ENCODE results near the gene ST3GAL3.

DNA sequence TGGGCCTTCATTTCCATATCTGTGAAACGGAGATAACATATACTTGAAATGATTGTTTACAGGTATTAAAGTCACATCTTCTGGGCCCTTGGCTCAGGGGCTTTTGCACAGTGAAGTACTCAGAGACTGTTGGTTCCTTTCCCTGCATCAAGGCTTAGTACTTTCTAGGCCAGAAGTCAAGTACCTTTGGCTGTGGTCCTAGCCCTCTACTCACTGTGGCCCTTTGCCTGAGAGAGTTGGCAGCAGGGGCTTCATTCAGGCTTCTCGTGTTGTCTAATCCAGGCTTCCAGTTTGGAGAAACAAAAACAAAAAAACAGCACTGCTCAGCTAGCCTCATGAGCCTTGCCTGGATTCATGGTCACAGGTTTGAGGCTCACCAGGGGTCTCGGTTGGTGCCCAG is 254.4 kb downstream of the ST3GAL3 start:
- TF ChIP-seq, protein P1, sequence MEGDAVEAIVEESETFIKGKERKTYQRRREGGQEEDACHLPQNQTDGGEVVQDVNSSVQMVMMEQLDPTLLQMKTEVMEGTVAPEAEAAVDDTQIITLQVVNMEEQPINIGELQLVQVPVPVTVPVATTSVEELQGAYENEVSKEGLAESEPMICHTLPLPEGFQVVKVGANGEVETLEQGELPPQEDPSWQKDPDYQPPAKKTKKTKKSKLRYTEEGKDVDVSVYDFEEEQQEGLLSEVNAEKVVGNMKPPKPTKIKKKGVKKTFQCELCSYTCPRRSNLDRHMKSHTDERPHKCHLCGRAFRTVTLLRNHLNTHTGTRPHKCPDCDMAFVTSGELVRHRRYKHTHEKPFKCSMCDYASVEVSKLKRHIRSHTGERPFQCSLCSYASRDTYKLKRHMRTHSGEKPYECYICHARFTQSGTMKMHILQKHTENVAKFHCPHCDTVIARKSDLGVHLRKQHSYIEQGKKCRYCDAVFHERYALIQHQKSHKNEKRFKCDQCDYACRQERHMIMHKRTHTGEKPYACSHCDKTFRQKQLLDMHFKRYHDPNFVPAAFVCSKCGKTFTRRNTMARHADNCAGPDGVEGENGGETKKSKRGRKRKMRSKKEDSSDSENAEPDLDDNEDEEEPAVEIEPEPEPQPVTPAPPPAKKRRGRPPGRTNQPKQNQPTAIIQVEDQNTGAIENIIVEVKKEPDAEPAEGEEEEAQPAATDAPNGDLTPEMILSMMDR (tag by site-specific recombination; IDR thresholded peaks at IDR 0.05), result no peak
- TF ChIP-seq ZNF423 (tag by site-specific recombination; IDR thresholded peaks at IDR 0.05), result no peak
- TF ChIP-seq, protein P2, sequence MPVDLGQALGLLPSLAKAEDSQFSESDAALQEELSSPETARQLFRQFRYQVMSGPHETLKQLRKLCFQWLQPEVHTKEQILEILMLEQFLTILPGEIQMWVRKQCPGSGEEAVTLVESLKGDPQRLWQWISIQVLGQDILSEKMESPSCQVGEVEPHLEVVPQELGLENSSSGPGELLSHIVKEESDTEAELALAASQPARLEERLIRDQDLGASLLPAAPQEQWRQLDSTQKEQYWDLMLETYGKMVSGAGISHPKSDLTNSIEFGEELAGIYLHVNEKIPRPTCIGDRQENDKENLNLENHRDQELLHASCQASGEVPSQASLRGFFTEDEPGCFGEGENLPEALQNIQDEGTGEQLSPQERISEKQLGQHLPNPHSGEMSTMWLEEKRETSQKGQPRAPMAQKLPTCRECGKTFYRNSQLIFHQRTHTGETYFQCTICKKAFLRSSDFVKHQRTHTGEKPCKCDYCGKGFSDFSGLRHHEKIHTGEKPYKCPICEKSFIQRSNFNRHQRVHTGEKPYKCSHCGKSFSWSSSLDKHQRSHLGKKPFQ (tag by site-specific recombination; IDR thresholded peaks at IDR 0.05), result no peak
- TF ChIP-seq ZNF555 (tag by site-specific recombination; conservative IDR thresholded peaks at IDR 0.05), result no peak
- no peak for TF ChIP-seq TCF7L2 (IDR thresholded peaks at IDR 0.05; ENCODE audit: borderline replicate concordance, low read depth, low read length)
- no peak for TF ChIP-seq KLF9 (tag by site-specific recombination; IDR thresholded peaks at IDR 0.05; ENCODE audit: low read depth)
- TF ChIP-seq ZNF121 (tag by site-specific recombination; IDR thresholded peaks at IDR 0.05), result no peak
- TF ChIP-seq, protein P3, sequence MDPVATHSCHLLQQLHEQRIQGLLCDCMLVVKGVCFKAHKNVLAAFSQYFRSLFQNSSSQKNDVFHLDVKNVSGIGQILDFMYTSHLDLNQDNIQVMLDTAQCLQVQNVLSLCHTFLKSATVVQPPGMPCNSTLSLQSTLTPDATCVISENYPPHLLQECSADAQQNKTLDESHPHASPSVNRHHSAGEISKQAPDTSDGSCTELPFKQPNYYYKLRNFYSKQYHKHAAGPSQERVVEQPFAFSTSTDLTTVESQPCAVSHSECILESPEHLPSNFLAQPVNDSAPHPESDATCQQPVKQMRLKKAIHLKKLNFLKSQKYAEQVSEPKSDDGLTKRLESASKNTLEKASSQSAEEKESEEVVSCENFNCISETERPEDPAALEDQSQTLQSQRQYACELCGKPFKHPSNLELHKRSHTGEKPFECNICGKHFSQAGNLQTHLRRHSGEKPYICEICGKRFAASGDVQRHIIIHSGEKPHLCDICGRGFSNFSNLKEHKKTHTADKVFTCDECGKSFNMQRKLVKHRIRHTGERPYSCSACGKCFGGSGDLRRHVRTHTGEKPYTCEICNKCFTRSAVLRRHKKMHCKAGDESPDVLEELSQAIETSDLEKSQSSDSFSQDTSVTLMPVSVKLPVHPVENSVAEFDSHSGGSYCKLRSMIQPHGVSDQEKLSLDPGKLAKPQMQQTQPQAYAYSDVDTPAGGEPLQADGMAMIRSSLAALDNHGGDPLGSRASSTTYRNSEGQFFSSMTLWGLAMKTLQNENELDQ (tag by site-specific recombination; IDR thresholded peaks at IDR 0.05; ENCODE audit: low read depth), result no peak
